ENCODE results near the gene LRRC27. TPM values are rescaled to one million over a fixed set of nuclear protein-coding genes. Genes with fewer than 3 reads are reported as not detected.
A peak's percentile ranks its signal among the peaks of the same experiment; 100 is the strongest.

Gene LRRC27
- total and polyA plus RNA-seq, 2 of the 4 experiments (the other 2 are of a cell fraction), result 3.8 to 5.3 TPM

GRCh38 chr10:132415255-132415654, 83.3 kb downstream of the LRRC27 start:
- DNase-seq (no peak), ATAC-seq (ENCODE audit: low read depth) (no peak)
- Histone ChIP-seq H2BK5ac (ENCODE audit: low read depth, low read length, poor library complexity, severe bottlenecking) (peak overlapping the region; percentile 80), H3K4me1 (ENCODE audit: control insufficient read depth, insufficient read depth, low read length) (peaks cover 1% of the 10 kb centered on the region; the same call in 1 of the 2 replicates), H3K9ac (ENCODE audit: low read depth, low read length) (no peak overlapping the region), H3K4me3 (ENCODE audit: insufficient read depth, low read depth, low read length) (no peak overlapping the region), H3K36me3 (ENCODE audit: control insufficient read depth, insufficient read depth, low read length) (no peaks in the 10 kb centered on the region), H4K5ac (ENCODE audit: low read depth, low read length) (no peak overlapping the region), H2BK120ac (ENCODE audit: low read depth, low read length) (no peak overlapping the region), H3K18ac (ENCODE audit: low read depth, low read length) (no peak overlapping the region), H2AK9ac (replicated peaks; ENCODE audit: low read depth, low read length, poor library complexity) (peak overlapping the region; percentile 61), H4K20me1 (ENCODE audit: insufficient read depth, low read length) (peaks cover 12% of the 10 kb centered on the region), H4K8ac (ENCODE audit: low read depth in 2 of 2, low read length in 2 of 2) (no peak overlapping the region), H3K4ac (ENCODE audit: low read depth, low read length) (no peak overlapping the region), H3K14ac (replicated peaks; ENCODE audit: low read depth, low read length) (0 out of 2 replicates have a peak overlapping the region, but pooled peaks have one; percentile 59), H3K56ac (ENCODE audit: extremely low read depth, insufficient read depth, low read length) (no peak overlapping the region), H3K79me1 (ENCODE audit: low read depth in 1 of 2, low read length in 2 of 2) (peaks cover 0 to 14% of the 10 kb centered on the region in 2 experiments; a peak in 2 of 4 replicates), H2AFZ (replicated peaks; ENCODE audit: low read length, poor library complexity) (no peak overlapping the region), H3K9me3 (ENCODE audit: control insufficient read depth, insufficient read depth, low read length) (no peaks in the 10 kb centered on the region), H3K23ac (ENCODE audit: low read depth, low read length) (peak overlapping the region; percentile 85; the same call in 1 of the 2 replicates), H3K27me3 (ENCODE audit: control insufficient read depth, insufficient read depth, low read length) (no peaks in the 10 kb centered on the region), H3K27ac (ENCODE audit: insufficient read depth, low read length) (no peak overlapping the region), H2BK15ac (ENCODE audit: low read depth, low read length) (no peak overlapping the region), H3K4me2 (ENCODE audit: low read depth, low read length) (no peak overlapping the region), H2AK5ac (ENCODE audit: low read depth, low read length) (peak overlapping the region; percentile 65; the same call in 1 of the 2 replicates), H4K91ac (ENCODE audit: insufficient read depth, low read depth, low read length) (no peak overlapping the region), H3K9me1 (ENCODE audit: insufficient read depth, low read length) (peaks cover 9% of the 10 kb centered on the region), H2BK20ac (ENCODE audit: low read depth, low read length) (no peak overlapping the region)
- no TSS peak for BruUV-seq (replicated peaks)
- no peak for TF ChIP-seq MXI1 (IDR thresholded peaks at IDR 0.05; ENCODE audit: borderline replicate concordance, low read depth, low read length)
- no peak for TF ChIP-seq SMC3 (IDR thresholded peaks at IDR 0.05; ENCODE audit: low read depth, low read length)
- no peak for TF ChIP-seq MAFK (IDR thresholded peaks at IDR 0.05; ENCODE audit: low read depth, low read length)
- no peak for TF ChIP-seq POLR2A (IDR thresholded peaks at IDR 0.05; ENCODE audit: low read depth, low read length)
- no peak for TF ChIP-seq NFE2L2 (IDR thresholded peaks at IDR 0.05; ENCODE audit: low read depth, low read length)
- no peak for TF ChIP-seq ELK1 (IDR thresholded peaks at IDR 0.05; ENCODE audit: borderline replicate concordance, low read depth, low read length)
- no peak for TF ChIP-seq RFX5 (IDR thresholded peaks at IDR 0.05; ENCODE audit: low read depth, low read length)
- TF ChIP-seq, protein P1, sequence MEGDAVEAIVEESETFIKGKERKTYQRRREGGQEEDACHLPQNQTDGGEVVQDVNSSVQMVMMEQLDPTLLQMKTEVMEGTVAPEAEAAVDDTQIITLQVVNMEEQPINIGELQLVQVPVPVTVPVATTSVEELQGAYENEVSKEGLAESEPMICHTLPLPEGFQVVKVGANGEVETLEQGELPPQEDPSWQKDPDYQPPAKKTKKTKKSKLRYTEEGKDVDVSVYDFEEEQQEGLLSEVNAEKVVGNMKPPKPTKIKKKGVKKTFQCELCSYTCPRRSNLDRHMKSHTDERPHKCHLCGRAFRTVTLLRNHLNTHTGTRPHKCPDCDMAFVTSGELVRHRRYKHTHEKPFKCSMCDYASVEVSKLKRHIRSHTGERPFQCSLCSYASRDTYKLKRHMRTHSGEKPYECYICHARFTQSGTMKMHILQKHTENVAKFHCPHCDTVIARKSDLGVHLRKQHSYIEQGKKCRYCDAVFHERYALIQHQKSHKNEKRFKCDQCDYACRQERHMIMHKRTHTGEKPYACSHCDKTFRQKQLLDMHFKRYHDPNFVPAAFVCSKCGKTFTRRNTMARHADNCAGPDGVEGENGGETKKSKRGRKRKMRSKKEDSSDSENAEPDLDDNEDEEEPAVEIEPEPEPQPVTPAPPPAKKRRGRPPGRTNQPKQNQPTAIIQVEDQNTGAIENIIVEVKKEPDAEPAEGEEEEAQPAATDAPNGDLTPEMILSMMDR (conservative IDR thresholded peaks at IDR 0.05; ENCODE audit: low read depth, low read length), result no peak
- 83 to 100% methylated on average over 1 to 5 of the region's 5 CpGs for WGBS, 2 experiments (ENCODE audit: extremely low coverage in 2 of 2, insufficient read length in 1 of 2)
- intact Hi-C loops (cut with micrococcal nuclease) (no loop called here), in situ Hi-C loops (cut with MboI; ENCODE audit: low sequenced_read_pairs) (no loop called here), dilution Hi-C loops (cut with HindIII; ENCODE audit: low sequenced_read_pairs, unreplicated experiment) (no loop called here)
- ChIA-PET CTCF (no interaction called here), POLR2A (ENCODE audit: unreplicated experiment) (no interaction called here)
